ENCODE data around the gene SPAG16.

Gene SPAG16

GRCh38 chr2:214358506-214358905 lies 1074.2 kb downstream of the SPAG16 start:
- DNase-seq (ENCODE audit: low read depth in 2 of 3, low spot score in 1 of 3) = no peak

GRCh38 chr2:214361116-214361515 lies 1076.9 kb downstream of the SPAG16 start:
- no peak for DNase-seq (ENCODE audit: low read depth in 2 of 3, low spot score in 1 of 3)

- no peak for DNase-seq (ENCODE audit: low read depth in 2 of 3, low spot score in 1 of 3)
Observed at GRCh38 chr2:214365549-214365948, 1081.3 kb downstream of the SPAG16 start.

GRCh38 chr2:214367171-214367570 lies 1082.9 kb downstream of the SPAG16 start:
- no peak for DNase-seq (ENCODE audit: low read depth in 2 of 3, low spot score in 1 of 3)

GRCh38 chr2:214376618-214377285 lies 1092.5 kb downstream of the SPAG16 start:
- no peak for DNase-seq (ENCODE audit: low read depth in 2 of 3, low spot score in 1 of 3)

GRCh38 chr2:214377286-214377624 lies 1093.0 kb downstream of the SPAG16 start:
- DNase-seq (ENCODE audit: low read depth in 2 of 3, low spot score in 1 of 3) = no peak

- DNase-seq (ENCODE audit: low read depth in 2 of 3, low spot score in 1 of 3) = no peak
Observed at GRCh38 chr2:214378455-214379103, 1094.3 kb downstream of the SPAG16 start.

- DNase-seq (ENCODE audit: low read depth in 2 of 3, low spot score in 1 of 3) = no peak
Observed at GRCh38 chr2:214379227-214379626, 1095.0 kb downstream of the SPAG16 start.

GRCh38 chr2:214380681-214381080 lies 1096.4 kb downstream of the SPAG16 start:
- no peak for DNase-seq (ENCODE audit: low read depth in 2 of 3, low spot score in 1 of 3)

- DNase-seq (ENCODE audit: low read depth in 2 of 3, low spot score in 1 of 3) = no peak
Observed at GRCh38 chr2:214382229-214382628, 1098.0 kb downstream of the SPAG16 start.

- DNase-seq (ENCODE audit: low read depth in 2 of 3, low spot score in 1 of 3) = no peak
Observed at GRCh38 chr2:214386720-214387119, 1102.5 kb downstream of the SPAG16 start.

GRCh38 chr2:214389334-214389733 lies 1105.1 kb downstream of the SPAG16 start:
- DNase-seq (ENCODE audit: low read depth in 2 of 3, low spot score in 1 of 3) = no peak

- DNase-seq (ENCODE audit: low read depth in 2 of 3, low spot score in 1 of 3) = no peak
Observed at GRCh38 chr2:214393796-214394195, 1109.5 kb downstream of the SPAG16 start.

- no peak for DNase-seq (ENCODE audit: low read depth in 2 of 3, low spot score in 1 of 3)
Observed at GRCh38 chr2:214395040-214395439, 1110.8 kb downstream of the SPAG16 start.

- DNase-seq (ENCODE audit: low read depth in 2 of 3, low spot score in 1 of 3) = no peak
Observed at GRCh38 chr2:214401580-214401979, 1117.3 kb downstream of the SPAG16 start.

GRCh38 chr2:214410128-214410775 lies 1126.0 kb downstream of the SPAG16 start:
- no peak for DNase-seq (ENCODE audit: low read depth in 2 of 3, low spot score in 1 of 3)

- DNase-seq (ENCODE audit: low read depth in 2 of 3, low spot score in 1 of 3) = peak in 2 of 3 donors; percentile 3 to 8
Observed at GRCh38 chr2:214410918-214411554, 1126.8 kb downstream of the SPAG16 start, which contains the start of gene VWC2L. Gene VWC2L, plus strand, starts transcription at chr2:214411054. Its CDS starts 3,140 bp downstream, at chr2:214414194.

- no peak for DNase-seq (ENCODE audit: low read depth in 2 of 3, low spot score in 1 of 3)
Observed at GRCh38 chr2:214412679-214413078, 1128.4 kb downstream of the SPAG16 start.

- DNase-seq (ENCODE audit: low read depth in 2 of 3, low spot score in 1 of 3) = no peak
Observed at GRCh38 chr2:214436470-214436869, 1152.2 kb downstream of the SPAG16 start.

- DNase-seq (ENCODE audit: low read depth in 2 of 3, low spot score in 1 of 3) = no peak
Observed at GRCh38 chr2:214450118-214450894, 1166.0 kb downstream of the SPAG16 start.

All from stimulated activated CD4-positive, alpha-beta T cell treated with anti-CD3 and anti-CD28 coated beads, Interleukin-12 subunit alpha, Interleukin-12 subunit beta, amount 100 ng/mL, for 48 hours (primary cell).